ENCODE data around the gene CACNB1. TPM values are rescaled to one million over a fixed set of nuclear protein-coding genes. Genes with fewer than 3 reads are reported as not detected.

Gene CACNB1
- total and polyA plus RNA-seq, 10 of the 15 experiments (the other 5 are each of a cell fraction or from before 2014, with no cell fraction given) = 0.06 to 15.6 (median 6.3) TPM

DNA sequence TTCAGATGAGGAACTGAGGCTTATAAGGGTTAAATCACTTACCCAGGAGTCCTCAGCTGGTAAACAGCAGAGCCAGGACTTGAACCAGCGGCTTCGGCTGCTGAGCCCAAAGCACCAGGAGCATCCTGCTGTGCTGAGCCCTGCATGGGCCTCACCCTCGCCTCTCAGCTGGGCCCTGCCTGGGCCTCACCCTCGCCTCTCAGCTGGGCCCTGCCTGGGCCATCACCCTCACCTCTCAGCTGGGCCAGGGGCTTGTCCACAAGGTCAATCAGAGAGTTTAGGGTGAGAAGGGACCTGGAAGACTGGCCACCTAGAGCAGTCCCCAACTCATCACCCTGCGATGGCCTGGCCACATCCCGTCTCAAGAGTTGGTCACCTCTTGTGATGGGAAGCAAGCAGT is 24.1 kb upstream of the CACNB1 start (continued):
- TF ChIP-seq, protein P1, sequence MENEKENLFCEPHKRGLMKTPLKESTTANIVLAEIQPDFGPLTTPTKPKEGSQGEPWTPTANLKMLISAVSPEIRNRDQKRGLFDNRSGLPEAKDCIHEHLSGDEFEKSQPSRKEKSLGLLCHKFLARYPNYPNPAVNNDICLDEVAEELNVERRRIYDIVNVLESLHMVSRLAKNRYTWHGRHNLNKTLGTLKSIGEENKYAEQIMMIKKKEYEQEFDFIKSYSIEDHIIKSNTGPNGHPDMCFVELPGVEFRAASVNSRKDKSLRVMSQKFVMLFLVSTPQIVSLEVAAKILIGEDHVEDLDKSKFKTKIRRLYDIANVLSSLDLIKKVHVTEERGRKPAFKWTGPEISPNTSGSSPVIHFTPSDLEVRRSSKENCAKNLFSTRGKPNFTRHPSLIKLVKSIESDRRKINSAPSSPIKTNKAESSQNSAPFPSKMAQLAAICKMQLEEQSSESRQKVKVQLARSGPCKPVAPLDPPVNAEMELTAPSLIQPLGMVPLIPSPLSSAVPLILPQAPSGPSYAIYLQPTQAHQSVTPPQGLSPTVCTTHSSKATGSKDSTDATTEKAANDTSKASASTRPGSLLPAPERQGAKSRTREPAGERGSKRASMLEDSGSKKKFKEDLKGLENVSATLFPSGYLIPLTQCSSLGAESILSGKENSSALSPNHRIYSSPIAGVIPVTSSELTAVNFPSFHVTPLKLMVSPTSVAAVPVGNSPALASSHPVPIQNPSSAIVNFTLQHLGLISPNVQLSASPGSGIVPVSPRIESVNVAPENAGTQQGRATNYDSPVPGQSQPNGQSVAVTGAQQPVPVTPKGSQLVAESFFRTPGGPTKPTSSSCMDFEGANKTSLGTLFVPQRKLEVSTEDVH (IDR thresholded peaks at IDR 0.05; ENCODE audit: low read depth, partially characterized antibody) = no peak
- TF ChIP-seq KLF5 (IDR thresholded peaks at IDR 0.05; ENCODE audit: partially characterized antibody) (no peak), BRCA1 (IDR thresholded peaks at IDR 0.05; ENCODE audit: low read depth, low read length) (no peak), TBL1XR1 (IDR thresholded peaks at IDR 0.05; ENCODE audit: low read depth, low read length) (no peak), HCFC1 (IDR thresholded peaks at IDR 0.05; ENCODE audit: low read length) (no peak), NFIC (IDR thresholded peaks at IDR 0.05; ENCODE audit: low read depth, low read length) (no peak), EP300 (IDR thresholded peaks at IDR 0.05; ENCODE audit: borderline replicate concordance in 1 of 2, control insufficient read depth in 1 of 2, low read depth in 2 of 2, low read length in 2 of 2) (no peak), TCF7 (IDR thresholded peaks at IDR 0.05; ENCODE audit: borderline replicate concordance) (no peak), POLR2AphosphoS2 (IDR thresholded peaks at IDR 0.05; ENCODE audit: low read depth, low read length) (no peak)

DNA sequence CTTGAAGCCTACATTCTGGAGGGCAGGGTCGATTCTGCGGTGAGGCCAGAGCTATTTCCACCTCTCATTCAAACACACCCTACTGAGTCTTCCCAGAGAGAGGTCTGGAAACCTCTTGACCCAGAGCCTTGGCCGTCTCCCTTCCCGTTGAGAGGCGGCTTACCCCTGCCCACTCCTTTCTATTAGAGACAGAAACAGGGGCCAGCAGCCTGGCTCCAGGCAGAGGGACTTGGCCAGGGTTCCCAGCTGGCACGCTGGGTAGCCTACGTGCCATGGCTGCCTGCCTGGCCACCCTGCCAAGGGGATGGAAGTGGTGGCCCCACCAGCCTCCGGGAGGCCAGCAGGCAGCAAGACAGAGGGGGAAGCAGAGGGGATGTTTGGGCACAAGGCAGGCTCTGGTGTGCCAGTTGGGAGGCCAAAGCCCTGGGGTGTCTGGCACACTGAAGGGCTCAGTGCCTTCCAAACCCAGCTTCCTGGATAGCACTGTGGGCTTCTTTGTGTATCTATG is 22.2 kb upstream of the CACNB1 start:
- H3K4me1 ChIP-seq (ENCODE audit: control insufficient read depth, insufficient read depth, low read length) = no peaks in the 10 kb centered on the region
- peaks cover 1 to 6% of the 10 kb centered on the region in 2 experiments; a peak in 3 of 4 replicates for H3K27me3 ChIP-seq (replicated peaks in 1 of 2; ENCODE audit: control insufficient read depth in 2 of 2, insufficient read depth in 2 of 2, low read length in 1 of 2)
- H3K4me3 ChIP-seq = no peak overlapping the region
- H3K36me3 ChIP-seq (ENCODE audit: control insufficient read depth in 2 of 2, insufficient read depth in 2 of 2, low read length in 1 of 2) = no peaks in the 10 kb centered on the region
- ATAC-seq = no peak
- no peak overlapping the region for H3K4me2 ChIP-seq (ENCODE audit: control insufficient read depth, insufficient read depth)
- no peak for DNase-seq (ENCODE audit: low read depth, low spot score)
- intact Hi-C loops (cut with micrococcal nuclease; ENCODE audit: unreplicated experiment) (no loop called here), in situ Hi-C loops (cut with MboI) (no loop called here)
- TF ChIP-seq, protein P2, sequence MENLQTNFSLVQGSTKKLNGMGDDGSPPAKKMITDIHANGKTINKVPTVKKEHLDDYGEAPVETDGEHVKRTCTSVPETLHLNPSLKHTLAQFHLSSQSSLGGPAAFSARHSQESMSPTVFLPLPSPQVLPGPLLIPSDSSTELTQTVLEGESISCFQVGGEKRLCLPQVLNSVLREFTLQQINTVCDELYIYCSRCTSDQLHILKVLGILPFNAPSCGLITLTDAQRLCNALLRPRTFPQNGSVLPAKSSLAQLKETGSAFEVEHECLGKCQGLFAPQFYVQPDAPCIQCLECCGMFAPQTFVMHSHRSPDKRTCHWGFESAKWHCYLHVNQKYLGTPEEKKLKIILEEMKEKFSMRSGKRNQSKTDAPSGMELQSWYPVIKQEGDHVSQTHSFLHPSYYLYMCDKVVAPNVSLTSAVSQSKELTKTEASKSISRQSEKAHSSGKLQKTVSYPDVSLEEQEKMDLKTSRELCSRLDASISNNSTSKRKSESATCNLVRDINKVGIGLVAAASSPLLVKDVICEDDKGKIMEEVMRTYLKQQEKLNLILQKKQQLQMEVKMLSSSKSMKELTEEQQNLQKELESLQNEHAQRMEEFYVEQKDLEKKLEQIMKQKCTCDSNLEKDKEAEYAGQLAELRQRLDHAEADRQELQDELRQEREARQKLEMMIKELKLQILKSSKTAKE (IDR thresholded peaks at IDR 0.05; ENCODE audit: low read depth, poor library complexity, severe bottlenecking) = no peak
- no peak for TF ChIP-seq SIN3A (IDR thresholded peaks at IDR 0.05; ENCODE audit: low read depth, low read length)
- no peak for TF ChIP-seq ZSCAN29 (IDR thresholded peaks at IDR 0.05)
- TF ChIP-seq, protein P3, sequence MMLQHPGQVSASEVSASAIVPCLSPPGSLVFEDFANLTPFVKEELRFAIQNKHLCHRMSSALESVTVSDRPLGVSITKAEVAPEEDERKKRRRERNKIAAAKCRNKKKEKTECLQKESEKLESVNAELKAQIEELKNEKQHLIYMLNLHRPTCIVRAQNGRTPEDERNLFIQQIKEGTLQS (IDR thresholded peaks at IDR 0.05; ENCODE audit: borderline replicate concordance, extremely low read depth, low read depth, low read length) = no peak
- TF ChIP-seq PAX8 (IDR thresholded peaks at IDR 0.05) = no peak
- no peak overlapping the region for H3K27ac ChIP-seq (ENCODE audit: control insufficient read depth, insufficient read depth)
- H3K79me2 ChIP-seq (ENCODE audit: control insufficient read depth, insufficient read depth, low read length) = no peaks in the 10 kb centered on the region
- WGBS (ENCODE audit: insufficient coverage, insufficient replicate concordance, low lambda C conversion rate, missing lambda C conversion rate) = 25% methylated on average over 8 of the region's 8 CpGs
- no peaks in the 10 kb centered on the region for H3K9me3 ChIP-seq (replicated peaks; ENCODE audit: control insufficient read depth, insufficient read depth, low read length)
- no peak for FAIRE-seq
- CTCF ChIA-PET = interaction anchor here (0.7 to 1.4 kb wide), 3 partner anchors 13 to 23 kb away, joined by 3 to 7 read pairs (median 4); no protein-coding TSS in a partner anchor
- H4K20me1 ChIP-seq (ENCODE audit: control insufficient read depth, insufficient read depth) = no peaks in the 10 kb centered on the region
- RAD21 ChIA-PET (ENCODE audit: unreplicated experiment) = interaction anchor here (1.2 kb wide), 1 partner anchor 25 kb away, joined by 3 read pairs; no protein-coding TSS in a partner anchor
- POLR2A ChIA-PET = no interaction called here
- BruUV-seq (replicated peaks) = no TSS peak
- H3K9ac ChIP-seq (ENCODE audit: control insufficient read depth, insufficient read depth, low read length) = no peak overlapping the region
- no peak overlapping the region for H2AFZ ChIP-seq (ENCODE audit: control insufficient read depth, low read depth, low read length)
- SMC1A ChIA-PET (ENCODE audit: uncharacterized antibody, unreplicated experiment) = interaction anchor here (1.6 kb wide), 1 partner anchor 12 kb away, joined by 5 read pairs; no protein-coding TSS in a partner anchor
